Endothelial cell of umbilical vein (primary cell): ENCODE results near the gene STRN3. TPM values are rescaled to one million over a fixed set of nuclear protein-coding genes. Genes with fewer than 3 reads are reported as not detected.

ENCODE experiments used
- BruUV-seq: library from RNA; stranded (reverse); fragments of 400-500 nt; replicated peaks from 2 replicates; lab custom pipeline; 2021; lab: Mats Ljungman, UMichigan
- CTCF ChIA-PET: fragments of 300-600, 350-600 bp; sonication (Branson Sonifier 250); formaldehyde crosslinking; loops from one replicate; lab custom pipeline; 2021; ENCODE audit warnings: antibody characterized with exemption, inconsistent platforms; lab: Charles Lee
- POLR2A ChIA-PET: fragments of 300-600, 350-600 bp; sonication (Branson Sonifier 250); formaldehyde crosslinking; loops from one replicate; lab custom pipeline; 2021; ENCODE audit warnings: antibody characterized with exemption, inconsistent platforms; lab: Charles Lee
- DNase-seq: peaks from one replicate; pipeline ENCODE4 v3.0.0-alpha.2; 2011; ENCODE audit warnings: low read depth, low spot score
- FAIRE-seq: peaks from 2 replicates; lab custom pipeline; 2011; peaks lifted over from hg19 to GRCh38; lab: Jason Lieb, UNC
- H2AFZ ChIP-seq: 2 replicates; pipeline ENCODE4 v1.6.0; 2012; ENCODE audit warnings: low read depth, low read length, control low read depth, inconsistent platforms
- H3K27ac ChIP-seq: 2 replicates; pipeline ENCODE4 v1.5.1; 2011; ENCODE audit warnings: low read depth, mild to moderate bottlenecking, control low read depth, low read length, moderate library complexity; ENCODE audit not compliant: insufficient read depth
- H3K27me3 ChIP-seq, 2 experiments: 2 replicates each; pipeline versions ENCODE4 v1.6.0 to v1.6.1; 2011; ENCODE audit warnings: low read length in 2 of 2, mixed read lengths in 1 of 2; ENCODE audit not compliant: control insufficient read depth in 2 of 2, insufficient read depth in 2 of 2
- H3K36me3 ChIP-seq, 2 experiments: 2 replicates in 1 of 2; 3 replicates in 1 of 2; pipeline ENCODE4 v1.5.1; 2011; ENCODE audit warnings: low read length in 2 of 2, mild to moderate bottlenecking in 1 of 2, moderate library complexity in 1 of 2; ENCODE audit not compliant: control insufficient read depth in 2 of 2, insufficient read depth in 2 of 2; ENCODE audit errors: extremely low read depth in 1 of 2
- H3K4me1 ChIP-seq: 3 replicates; pipeline ENCODE4 v1.5.1; 2011; ENCODE audit warnings: mild to moderate bottlenecking, low read length; ENCODE audit not compliant: control insufficient read depth, insufficient read depth; ENCODE audit errors: extremely low read depth
- H3K4me2 ChIP-seq: 2 replicates; pipeline ENCODE4 v1.6.1; 2011; ENCODE audit warnings: low read length, control low read depth, mixed read lengths; ENCODE audit not compliant: insufficient read depth
- H3K4me3 ChIP-seq, 3 experiments: fragments of 200-600 bp in 1 of 3; sonication (generic), shearing (Covaris generic) in 1 of 3; replicated peaks in 1 of 3; 2 replicates each; pipeline ENCODE4 v1.5.1; 2011 to 2016; ENCODE audit warnings: control low read depth in 3 of 3, low read length in 3 of 3, mild to moderate bottlenecking in 2 of 3, inconsistent platforms in 1 of 3, low read depth in 1 of 3, moderate library complexity in 1 of 3; ENCODE audit not compliant: insufficient read depth in 1 of 3
- H3K79me2 ChIP-seq: 2 replicates; pipeline ENCODE4 v1.6.0; 2012; ENCODE audit warnings: low read length, inconsistent platforms; ENCODE audit not compliant: control insufficient read depth, insufficient read depth
- H3K9ac ChIP-seq: replicated peaks from 2 replicates; pipeline ENCODE3; 2011; ENCODE audit warnings: low read length, control low read depth; ENCODE audit not compliant: insufficient read depth; ENCODE audit errors: extremely low read depth
- H3K9me1 ChIP-seq: replicated peaks from 3 replicates; pipeline ENCODE4 v1.6.0; 2011; ENCODE audit warnings: mild to moderate bottlenecking, low read length; ENCODE audit not compliant: control insufficient read depth, insufficient read depth; ENCODE audit errors: extremely low read depth
- H3K9me3 ChIP-seq: replicated peaks from 2 replicates; pipeline ENCODE4 v1.5.1; 2012; ENCODE audit warnings: low read length, inconsistent platforms; ENCODE audit not compliant: control insufficient read depth, insufficient read depth
- H4K20me1 ChIP-seq: replicated peaks from 2 replicates; pipeline ENCODE3; 2011; ENCODE audit warnings: mild to moderate bottlenecking, low read length; ENCODE audit not compliant: control insufficient read depth, insufficient read depth; ENCODE audit errors: extremely low read depth
- EZH2 ChIP-seq: IDR thresholded peaks from 2 replicates; pipeline ENCODE4 v1.6.1; 2012; ENCODE audit warnings: borderline replicate concordance, low read depth, mild to moderate bottlenecking, moderate library complexity, low read length, inconsistent platforms; ENCODE audit not compliant: severe bottlenecking
- FOS ChIP-seq: IDR thresholded peaks from 2 replicates; pipeline ENCODE4 v1.6.1; 2011; ENCODE audit warnings: mild to moderate bottlenecking, low read length, moderate library complexity, borderline replicate concordance; ENCODE audit not compliant: insufficient read depth
- GATA2 ChIP-seq: IDR thresholded peaks from 2 replicates; pipeline ENCODE4 v1.7.0; 2011; ENCODE audit warnings: low read depth, mild to moderate bottlenecking, moderate library complexity, mixed read lengths, low read length; ENCODE audit not compliant: insufficient read length, insufficient read depth
- JUN ChIP-seq: IDR thresholded peaks from 2 replicates; pipeline ENCODE4 v1.6.1; 2011; ENCODE audit warnings: borderline replicate concordance, low read depth; ENCODE audit not compliant: insufficient read length, insufficient read depth
- MYC ChIP-seq: IDR thresholded peaks from one replicate; pipeline ENCODE4 v1.6.1; 2011; ENCODE audit warnings: mild to moderate bottlenecking, low read depth, low read length
- POLR2A ChIP-seq: IDR thresholded peaks from 2 replicates; pipeline ENCODE4 v1.6.1; 2012; ENCODE audit warnings: low read depth, mild to moderate bottlenecking, control low read depth, low read length
- POLR2AphosphoS5 ChIP-seq: IDR thresholded peaks from 2 replicates; pipeline ENCODE4 v1.6.1; 2012; ENCODE audit warnings: low read depth, mild to moderate bottlenecking, control low read depth, low read length, moderate library complexity; ENCODE audit not compliant: insufficient read depth
- dilution Hi-C: fragments of 300-500 bp; cut with MboI; formaldehyde crosslinking; loops from one replicate; pipeline ENCODE4 v1.15.0; 2019; ENCODE audit warnings: low sequenced_read_pairs; ENCODE audit not compliant: extremely low pct_ligation_motif_present
- intact Hi-C: fragments of 100-400 bp; cut with micrococcal nuclease; formaldehyde crosslinking; loops from one replicate; pipeline ENCODE4 v1.10.0; 2022
- polyA plus RNA-seq, 4 experiments: library from polyadenylated mRNA; depleted of rRNA in 3 of 4; stranded (reverse) in 3 of 4; unstranded in 1 of 4; fragments of >200 nt; gene quantifications; 2 replicates each; pipeline versions ENCODE4 v1.2.1 to v1.2.3, GENCODE V29; 2011 to 2012; ENCODE audit warnings: missing spikeins in 1 of 4
- total RNA-seq: library from RNA; stranded (reverse); gene quantifications from 2 replicates; pipeline ENCODE4 v1.2.3, GENCODE V29; 2021
- TF ChIP-seq, protein P1 (sequence below): IDR thresholded peaks from 2 replicates; pipeline ENCODE4 v1.6.1; 2011; ENCODE audit not compliant: insufficient read depth, insufficient read length
- TF ChIP-seq, protein P2 (sequence below), 2 donors: IDR thresholded peaks; 1 replicate in 1 of 2; 2 replicates in 1 of 2; pipeline ENCODE4 v1.5.1; 2011; ENCODE audit warnings: low read length in 2 of 2, mild to moderate bottlenecking in 2 of 2, moderate library complexity in 2 of 2, control low read depth in 1 of 2, inconsistent platforms in 1 of 2, low read depth in 1 of 2; ENCODE audit not compliant: insufficient read depth in 1 of 2; ENCODE audit errors: extremely low read depth in 1 of 2

STRN3 gene
- total and polyA plus RNA-seq, 2 donors (not counting 3 experiments of a cell fraction or from before 2014, with no cell fraction given) = 8.4 to 35.1 TPM

DNA sequence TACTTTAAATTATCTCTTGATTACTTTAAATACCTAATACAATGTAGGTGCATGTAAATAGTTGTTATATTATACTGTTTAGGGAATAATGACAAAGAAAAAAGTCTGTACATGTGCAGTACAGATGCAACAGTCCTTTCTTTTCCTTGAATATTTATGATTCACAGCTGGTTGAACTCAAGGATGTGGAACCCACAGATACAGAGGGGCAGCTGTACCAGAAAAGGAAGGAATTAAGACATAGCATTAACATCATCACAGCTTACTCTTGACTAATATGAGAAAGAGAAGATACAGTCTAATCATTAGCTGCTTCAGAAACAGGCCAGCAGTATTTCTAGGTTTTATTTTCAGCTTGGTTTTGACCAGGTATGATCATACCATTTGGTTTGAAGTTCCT lies 35.4 kb downstream of the STRN3 start:
- H3K27ac ChIP-seq = no peak overlapping the region
- no peaks in the 10 kb centered on the region for H3K9me3 ChIP-seq
- no peaks in the 10 kb centered on the region for H3K36me3 ChIP-seq
- intact Hi-C loops = no loop called here
- CTCF ChIA-PET = interaction anchor here (0.9 kb wide), 1 partner anchor 14 kb away, joined by 4 read pairs; no protein-coding TSS in a partner anchor
- POLR2A ChIA-PET = interaction anchor here (0.6 kb wide), 1 partner anchor 233 kb away, joined by 3 read pairs; no protein-coding TSS in a partner anchor
- H3K9me1 ChIP-seq = no peaks in the 10 kb centered on the region
- FAIRE-seq (no peak), DNase-seq (no peak)
- no peak overlapping the region for H3K9ac ChIP-seq
- H3K27me3 ChIP-seq = no peaks in the 10 kb centered on the region
- H3K4me3 ChIP-seq = no peak overlapping the region
- peaks cover 88% of the 10 kb centered on the region for H3K79me2 ChIP-seq
- BruUV-seq = no TSS peak
- H3K4me2 ChIP-seq = no peak overlapping the region
- peaks cover 17% of the 10 kb centered on the region for H4K20me1 ChIP-seq
- TF ChIP-seq MYC (no peak), FOS (no peak), POLR2AphosphoS5 (no peak), GATA2 (no peak), EZH2 (no peak), JUN (no peak), POLR2A (no peak)
- TF ChIP-seq, protein P1, sequence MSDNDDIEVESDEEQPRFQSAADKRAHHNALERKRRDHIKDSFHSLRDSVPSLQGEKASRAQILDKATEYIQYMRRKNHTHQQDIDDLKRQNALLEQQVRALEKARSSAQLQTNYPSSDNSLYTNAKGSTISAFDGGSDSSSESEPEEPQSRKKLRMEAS = no peak
- TF ChIP-seq, protein P2, sequence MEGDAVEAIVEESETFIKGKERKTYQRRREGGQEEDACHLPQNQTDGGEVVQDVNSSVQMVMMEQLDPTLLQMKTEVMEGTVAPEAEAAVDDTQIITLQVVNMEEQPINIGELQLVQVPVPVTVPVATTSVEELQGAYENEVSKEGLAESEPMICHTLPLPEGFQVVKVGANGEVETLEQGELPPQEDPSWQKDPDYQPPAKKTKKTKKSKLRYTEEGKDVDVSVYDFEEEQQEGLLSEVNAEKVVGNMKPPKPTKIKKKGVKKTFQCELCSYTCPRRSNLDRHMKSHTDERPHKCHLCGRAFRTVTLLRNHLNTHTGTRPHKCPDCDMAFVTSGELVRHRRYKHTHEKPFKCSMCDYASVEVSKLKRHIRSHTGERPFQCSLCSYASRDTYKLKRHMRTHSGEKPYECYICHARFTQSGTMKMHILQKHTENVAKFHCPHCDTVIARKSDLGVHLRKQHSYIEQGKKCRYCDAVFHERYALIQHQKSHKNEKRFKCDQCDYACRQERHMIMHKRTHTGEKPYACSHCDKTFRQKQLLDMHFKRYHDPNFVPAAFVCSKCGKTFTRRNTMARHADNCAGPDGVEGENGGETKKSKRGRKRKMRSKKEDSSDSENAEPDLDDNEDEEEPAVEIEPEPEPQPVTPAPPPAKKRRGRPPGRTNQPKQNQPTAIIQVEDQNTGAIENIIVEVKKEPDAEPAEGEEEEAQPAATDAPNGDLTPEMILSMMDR (IDR thresholded peaks at IDR 0.05; ENCODE audit: extremely low read depth in 1 of 2, insufficient read depth in 1 of 2, low read depth in 1 of 2, low read length in 2 of 2) = no peak
- H2AFZ ChIP-seq = no peak overlapping the region
- dilution Hi-C loops = no loop called here
- peaks cover 17% of the 10 kb centered on the region for H3K4me1 ChIP-seq
